H9 (cell line): Measurements from ENCODE around the gene MIER1. TPM values are rescaled to one million over a fixed set of nuclear protein-coding genes. Genes with fewer than 3 reads are reported as not detected.

ENCODE experiments used
- DNase-seq: peaks from one replicate; pipeline ENCODE4 v3.0.0-alpha.2; 2017
- H2AFZ ChIP-seq: one replicate; pipeline ENCODE4 v1.6.1; 2013; ENCODE audit warnings: mild to moderate bottlenecking, low read length, control low read depth, moderate library complexity
- H2AK5ac ChIP-seq: 2 replicates; pipeline ENCODE4 v1.6.1; 2013; ENCODE audit warnings: low read length, control low read depth, mixed read lengths; ENCODE audit not compliant: insufficient read length
- H2BK120ac ChIP-seq: one replicate; pipeline ENCODE4 v1.6.1; 2013; ENCODE audit warnings: low read depth, mild to moderate bottlenecking, low read length, control low read depth, inconsistent platforms; ENCODE audit not compliant: poor library complexity, severe bottlenecking
- H2BK12ac ChIP-seq: 2 replicates; pipeline ENCODE4 v1.6.1; 2013; ENCODE audit warnings: low read length, control low read depth, mixed read lengths, low read depth; ENCODE audit not compliant: insufficient read length
- H2BK15ac ChIP-seq: 2 replicates; pipeline ENCODE4 v1.6.1; 2013; ENCODE audit warnings: low read depth, low read length, control low read depth
- H2BK20ac ChIP-seq: one replicate; pipeline ENCODE4 v1.6.1; 2013; ENCODE audit warnings: low read depth, mild to moderate bottlenecking, low read length, control low read depth, inconsistent platforms; ENCODE audit not compliant: poor library complexity, severe bottlenecking
- H2BK5ac ChIP-seq: 2 replicates; pipeline ENCODE4 v1.6.1; 2013; ENCODE audit warnings: low read length, control low read depth, mixed read lengths; ENCODE audit not compliant: insufficient read length
- H3K14ac ChIP-seq: 2 replicates; pipeline ENCODE4 v1.6.1; 2013; ENCODE audit warnings: low read length, control low read depth; ENCODE audit not compliant: insufficient read depth
- H3K18ac ChIP-seq: 2 replicates; pipeline ENCODE4 v1.6.1; 2013; ENCODE audit warnings: low read depth, mild to moderate bottlenecking, mixed read lengths, low read length, control low read depth; ENCODE audit not compliant: insufficient read length
- H3K23ac ChIP-seq: 2 replicates; pipeline ENCODE4 v1.6.1; 2013; ENCODE audit warnings: low read length, control low read depth, mixed read lengths, low read depth; ENCODE audit not compliant: insufficient read length
- H3K23me2 ChIP-seq: 2 replicates; pipeline ENCODE4 v1.6.1; 2013; ENCODE audit warnings: low read depth, mild to moderate bottlenecking, mixed read lengths, low read length, control low read depth; ENCODE audit not compliant: insufficient read length, poor library complexity, severe bottlenecking
- H3K27ac ChIP-seq: 2 replicates; pipeline ENCODE4 v1.5.1; 2013; ENCODE audit warnings: low read length, control low read depth, mixed read lengths, low read depth; ENCODE audit not compliant: insufficient read length
- H3K27me3 ChIP-seq: 2 replicates; pipeline ENCODE4 v1.6.1; 2013; ENCODE audit warnings: low read length, control low read depth, inconsistent platforms; ENCODE audit not compliant: insufficient read depth
- H3K4ac ChIP-seq: 2 replicates; pipeline ENCODE4 v1.6.1; 2013; ENCODE audit warnings: low read depth, mild to moderate bottlenecking, control low read depth, inconsistent platforms, low read length, moderate library complexity
- H3K4me1 ChIP-seq: 2 replicates; pipeline ENCODE4 v1.6.1; 2013; ENCODE audit warnings: low read length, control low read depth, inconsistent platforms; ENCODE audit not compliant: insufficient read depth
- H3K4me2 ChIP-seq: 2 replicates; pipeline ENCODE4 v1.6.1; 2013; ENCODE audit warnings: low read length, control low read depth, mixed read lengths; ENCODE audit not compliant: insufficient read length, insufficient read depth
- H3K56ac ChIP-seq: 2 replicates; pipeline ENCODE4 v1.6.1; 2013; ENCODE audit warnings: low read depth, mild to moderate bottlenecking, mixed read lengths, low read length, control low read depth; ENCODE audit not compliant: insufficient read length
- H3K79me1 ChIP-seq: 2 replicates; pipeline ENCODE4 v1.6.1; 2013; ENCODE audit warnings: low read depth, mild to moderate bottlenecking, moderate library complexity, low read length, control low read depth, inconsistent platforms; ENCODE audit not compliant: insufficient read depth, poor library complexity, severe bottlenecking
- H3K79me2 ChIP-seq: 2 replicates; pipeline ENCODE4 v1.6.1; 2013; ENCODE audit warnings: low read length, control low read depth, inconsistent platforms; ENCODE audit not compliant: insufficient read depth
- H3K9ac ChIP-seq: 2 replicates; pipeline ENCODE4 v1.6.1; 2013; ENCODE audit warnings: low read length, control low read depth, mixed read lengths; ENCODE audit not compliant: insufficient read length; ENCODE audit errors: extremely low read depth
- H3K9me3 ChIP-seq: one replicate; pipeline ENCODE4 v1.6.1; 2013; ENCODE audit warnings: low read depth, low read length, inconsistent platforms; ENCODE audit not compliant: control insufficient read depth
- H3T11ph ChIP-seq: one replicate; pipeline ENCODE4 v1.6.1; 2013; ENCODE audit warnings: mild to moderate bottlenecking, low read length, control low read depth, inconsistent platforms
- H4K20me1 ChIP-seq: one replicate; pipeline ENCODE4 v1.6.1; 2013; ENCODE audit not compliant: control insufficient read depth, insufficient read length, insufficient read depth
- H4K5ac ChIP-seq: 2 replicates; pipeline ENCODE4 v1.6.1; 2013; ENCODE audit warnings: low read depth, mild to moderate bottlenecking, mixed read lengths, low read length, control low read depth; ENCODE audit not compliant: insufficient read length
- H4K8ac ChIP-seq: replicated peaks from 2 replicates; pipeline ENCODE4 v1.6.1; 2013; ENCODE audit warnings: low read length, control low read depth, mixed read lengths, low read depth; ENCODE audit not compliant: insufficient read length
- H4K91ac ChIP-seq: 2 replicates; pipeline ENCODE4 v1.6.1; 2013; ENCODE audit warnings: low read depth, mild to moderate bottlenecking, moderate library complexity, mixed read lengths, low read length, control low read depth; ENCODE audit not compliant: insufficient read length
- H3K27ac Mint-ChIP-seq, 3 experiments: 2 replicates in 2 of 3; 3 replicates in 1 of 3; pipeline ENCODE4 v1.8.0; 2020 to 2021; ENCODE audit warnings: mixed read lengths in 3 of 3, mild to moderate bottlenecking in 1 of 3, moderate library complexity in 1 of 3
- H3K27me3 Mint-ChIP-seq: 2 replicates; pipeline ENCODE4 v1.8.0; 2021; ENCODE audit warnings: low read depth, mild to moderate bottlenecking, moderate library complexity, mixed read lengths
- H3K36me3 Mint-ChIP-seq, 3 experiments: 2 replicates in 2 of 3; 3 replicates in 1 of 3; pipeline ENCODE4 v1.8.0; 2020 to 2021; ENCODE audit warnings: low read depth in 3 of 3, mixed read lengths in 3 of 3; ENCODE audit not compliant: insufficient read depth in 1 of 3
- H3K4me1 Mint-ChIP-seq, 2 experiments: 2 replicates each; pipeline ENCODE4 v1.8.0; 2020; ENCODE audit warnings: mixed read lengths in 2 of 2
- H3K4me3 Mint-ChIP-seq, 2 experiments: 2 replicates in 1 of 2; 3 replicates in 1 of 2; pipeline ENCODE4 v1.8.0; 2020 to 2021; ENCODE audit warnings: mild to moderate bottlenecking in 2 of 2, mixed read lengths in 2 of 2, moderate library complexity in 1 of 2
- H3K9me3 Mint-ChIP-seq, 2 experiments: 2 replicates in 1 of 2; 3 replicates in 1 of 2; pipeline ENCODE4 v1.8.0; 2020; ENCODE audit warnings: mild to moderate bottlenecking in 2 of 2, mixed read lengths in 2 of 2, moderate library complexity in 1 of 2
- WGBS: extraction: QIAGEN DNeasy Blood & Tissue Kit; methylation state at CpG from one replicate; pipeline ENCODE4 v1.1.7; 2013; ENCODE audit warnings: missing lambda C conversion rate, low lambda C conversion rate, mixed read lengths; ENCODE audit not compliant: insufficient read length; ENCODE audit errors: extremely low coverage; 5-methylcytosine and 5-hydroxymethylcytosine counted together
- long read RNA-seq: library from polyadenylated mRNA; unstranded; transcript quantifications from one replicate; pipeline ENCODE4 v2.0.0, GENCODE V29; 2020
- total RNA-seq: library from RNA; stranded (reverse); gene quantifications from 2 replicates; pipeline ENCODE4 v1.2.1, GENCODE V29; 2021
- TF ChIP-seq, protein P1 (sequence below): fragments of 200-600 bp; sonication (generic); conservative IDR thresholded peaks from 3 replicates; pipeline ENCODE4 v1.8.0; 2021; ENCODE audit warnings: antibody characterized with exemption, mild to moderate bottlenecking

Gene MIER1
- total RNA-seq: 28.5 and 29.7 TPM in 2 replicates
- long read RNA-seq, full-length matches to known transcripts: 11 of 27 reads
- long read RNA-seq, partial matches to known transcripts: 8 of 27 reads
- long read RNA-seq, other reads (novel, unspliced or antisense): 8 of 27 reads

DNA sequence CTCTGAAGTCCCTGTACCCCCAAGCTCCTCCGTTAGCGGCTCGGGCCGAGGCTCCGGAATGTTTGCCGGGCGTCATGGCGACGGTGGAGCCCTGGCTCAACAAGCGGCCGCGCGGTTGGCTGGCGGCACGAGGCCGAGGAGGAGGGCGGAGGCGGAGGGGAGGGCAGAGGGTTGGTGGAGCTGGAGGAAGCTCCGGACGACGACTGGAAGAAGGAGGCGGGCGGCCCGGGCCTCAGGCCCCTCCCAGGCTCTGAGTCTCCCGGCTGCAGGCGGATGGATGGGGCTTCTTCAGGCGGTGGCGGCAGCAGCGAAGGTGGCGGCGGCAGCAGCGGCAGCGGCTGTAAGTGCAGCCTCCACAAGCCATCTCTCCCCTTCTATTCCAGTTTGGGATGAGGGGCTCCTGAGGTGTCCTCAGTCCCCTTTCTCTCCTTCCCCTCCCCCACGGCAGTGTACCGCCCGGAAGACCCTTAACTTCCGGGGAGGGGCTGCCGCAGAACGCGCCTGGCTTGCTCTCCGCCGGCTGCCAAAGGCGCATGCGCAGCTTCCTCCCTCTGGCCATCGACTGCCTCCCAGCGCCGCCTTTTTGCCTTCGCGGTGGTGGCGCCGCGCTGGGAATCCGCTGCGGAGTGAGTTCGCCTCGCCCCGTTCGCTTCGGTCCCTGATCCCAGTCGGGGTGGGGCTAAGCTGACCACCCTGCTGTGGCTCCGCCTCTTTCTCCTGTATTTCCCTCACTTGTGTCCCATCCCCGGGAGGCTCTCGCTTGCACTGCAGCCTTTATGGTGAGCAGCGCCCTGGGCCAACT lies at the start of gene MIER1, which contains the start of gene DNAI4:
Gene MIER1, plus strand, starts transcription at position 235 of the 802 bp plus-strand sequence. Its CDS starts 39 bp downstream, at position 274.
Gene DNAI4, minus strand, starts transcription at position 101 of the 802 bp plus-strand sequence. Its CDS starts 25 bp downstream, at position 76.
- Histone ChIP-seq H2BK20ac (no peak within 1 kb of the TSS), H2AFZ (no peak within 1 kb of the TSS), H3K9me3 (no peaks in the 10 kb centered on the region), H4K20me1 (no peaks in the 10 kb centered on the region), H2BK15ac (no peak within 1 kb of the TSS), H3K23ac (no peak within 1 kb of the TSS), H2AK5ac (no peak within 1 kb of the TSS), H3K23me2 (peaks cover 12% of the 10 kb centered on the region), H3K14ac (peak within 1 kb of the TSS; percentile 94; the same call in 1 of the 2 replicates), H3K18ac (peak within 1 kb of the TSS; percentile 94), H3K79me1 (no peaks in the 10 kb centered on the region), H4K91ac (no peak within 1 kb of the TSS), H3K4me1 (no peaks in the 10 kb centered on the region), H2BK5ac (no peak within 1 kb of the TSS), H3K27me3 (no peaks in the 10 kb centered on the region), H3K4ac (no peak within 1 kb of the TSS; the same call in 1 of the 2 replicates), H2BK12ac (no peak within 1 kb of the TSS), H3K27ac (peak within 1 kb of the TSS; percentile 2), H3K4me2 (peak within 1 kb of the TSS; percentile 97), H3K79me2 (peaks cover 4% of the 10 kb centered on the region; the same call in 1 of the 2 replicates), H3K9ac (peak within 1 kb of the TSS; percentile 79), H2BK120ac (peak within 1 kb of the TSS; percentile 71), H4K5ac (no peak within 1 kb of the TSS), H3T11ph (no peak within 1 kb of the TSS), H4K8ac (no peak within 1 kb of the TSS), H3K56ac (no peak within 1 kb of the TSS)
- H3K36me3 Mint-ChIP-seq: peaks cover 0 to 5% (median 5%) of the 10 kb centered on the region in 3 experiments; a peak in 3 of 7 replicates
- H3K27me3 Mint-ChIP-seq: no peaks in the 10 kb centered on the region
- DNase-seq: peak; percentile 97
- no peaks in the 10 kb centered on the region for H3K9me3 Mint-ChIP-seq
- peak within 1 kb of the TSS; percentile 87 to 93 for H3K4me3 Mint-ChIP-seq
- no CpG with 5 or more reads among the region's 64 CpGs for WGBS
- peaks cover 30 to 31% of the 10 kb centered on the region in 2 experiments for H3K4me1 Mint-ChIP-seq
- H3K27ac Mint-ChIP-seq: peak within 1 kb of the TSS; percentile 98 to 99 (median 98)
- TF ChIP-seq, protein P1, sequence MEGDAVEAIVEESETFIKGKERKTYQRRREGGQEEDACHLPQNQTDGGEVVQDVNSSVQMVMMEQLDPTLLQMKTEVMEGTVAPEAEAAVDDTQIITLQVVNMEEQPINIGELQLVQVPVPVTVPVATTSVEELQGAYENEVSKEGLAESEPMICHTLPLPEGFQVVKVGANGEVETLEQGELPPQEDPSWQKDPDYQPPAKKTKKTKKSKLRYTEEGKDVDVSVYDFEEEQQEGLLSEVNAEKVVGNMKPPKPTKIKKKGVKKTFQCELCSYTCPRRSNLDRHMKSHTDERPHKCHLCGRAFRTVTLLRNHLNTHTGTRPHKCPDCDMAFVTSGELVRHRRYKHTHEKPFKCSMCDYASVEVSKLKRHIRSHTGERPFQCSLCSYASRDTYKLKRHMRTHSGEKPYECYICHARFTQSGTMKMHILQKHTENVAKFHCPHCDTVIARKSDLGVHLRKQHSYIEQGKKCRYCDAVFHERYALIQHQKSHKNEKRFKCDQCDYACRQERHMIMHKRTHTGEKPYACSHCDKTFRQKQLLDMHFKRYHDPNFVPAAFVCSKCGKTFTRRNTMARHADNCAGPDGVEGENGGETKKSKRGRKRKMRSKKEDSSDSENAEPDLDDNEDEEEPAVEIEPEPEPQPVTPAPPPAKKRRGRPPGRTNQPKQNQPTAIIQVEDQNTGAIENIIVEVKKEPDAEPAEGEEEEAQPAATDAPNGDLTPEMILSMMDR: 0 out of 3 replicates have a peak, but pooled peaks have one; percentile 15
